DND-41 (cell line): ENCODE results near the gene SIPA1L3.

Source experiments
- ATAC-seq: fragments of 200-7000 bp; cut with Tn5 transposase; 3 replicates; pipeline ENCODE4 v1.9.1; 2021; ENCODE audit warnings: low read depth; ENCODE audit not compliant: insufficient read depth
- DNase-seq: peaks from one replicate; pipeline ENCODE4 v3.0.0-alpha.2; 2020
- H2AFZ ChIP-seq: 2 replicates; pipeline ENCODE4 v1.6.0; 2012; ENCODE audit warnings: low read depth, low read length
- H3K27ac ChIP-seq: 2 replicates; pipeline ENCODE4 v1.5.1; 2012; ENCODE audit warnings: low read length, inconsistent platforms
- H3K27me3 ChIP-seq: fragments of 200-600 bp; sonication (generic); 2 replicates; pipeline ENCODE4 v1.6.0; 2012; ENCODE audit warnings: low read length, mild to moderate bottlenecking, inconsistent platforms; ENCODE audit not compliant: insufficient read depth, poor library complexity
- H3K36me3 ChIP-seq: 2 replicates; pipeline ENCODE4 v1.5.1; 2012; ENCODE audit warnings: low read length, inconsistent platforms; ENCODE audit not compliant: insufficient read depth
- H3K4me1 ChIP-seq: 2 replicates; pipeline ENCODE4 v1.5.1; 2012; ENCODE audit warnings: mild to moderate bottlenecking, low read length; ENCODE audit not compliant: insufficient read depth
- H3K4me2 ChIP-seq: 2 replicates; pipeline ENCODE4 v1.6.0; 2012; ENCODE audit warnings: mild to moderate bottlenecking, moderate library complexity, low read length, inconsistent platforms; ENCODE audit not compliant: insufficient read depth
- H3K4me3 ChIP-seq, 2 experiments: fragments of 200-600 bp in 1 of 2; shearing (Covaris generic) in 1 of 2; 2 replicates each; pipeline ENCODE4 v1.5.1; 2012 to 2016; ENCODE audit warnings: inconsistent platforms in 2 of 2, low read length in 2 of 2, mild to moderate bottlenecking in 2 of 2, low read depth in 1 of 2, moderate library complexity in 1 of 2
- H3K79me2 ChIP-seq: 2 replicates; pipeline ENCODE4 v1.6.0; 2012; ENCODE audit warnings: low read length, inconsistent platforms; ENCODE audit not compliant: insufficient read depth
- H3K9ac ChIP-seq: 2 replicates; pipeline ENCODE4 v1.6.0; 2012; ENCODE audit warnings: low read depth, mild to moderate bottlenecking, inconsistent platforms, low read length, moderate library complexity
- H3K9me3 ChIP-seq: 2 replicates; pipeline ENCODE4 v1.5.1; 2012; ENCODE audit warnings: low read length, moderate library complexity, mild to moderate bottlenecking, inconsistent platforms; ENCODE audit not compliant: insufficient read depth, severe bottlenecking
- H4K20me1 ChIP-seq: 2 replicates; pipeline ENCODE4 v1.6.0; 2012; ENCODE audit warnings: low read length; ENCODE audit not compliant: insufficient read depth
- CTCF ChIP-seq: IDR thresholded peaks from 2 replicates; pipeline ENCODE4 v1.5.1; 2012; ENCODE audit warnings: borderline replicate concordance, low read length, moderate library complexity, mild to moderate bottlenecking; ENCODE audit not compliant: poor library complexity, severe bottlenecking; ENCODE audit errors: extremely low read depth
- EZH2 ChIP-seq: IDR thresholded peaks from 3 replicates; pipeline ENCODE4 v1.6.1; 2012; ENCODE audit warnings: borderline replicate concordance, low read depth, mild to moderate bottlenecking, moderate library complexity, low read length, inconsistent platforms; ENCODE audit not compliant: severe bottlenecking

The SIPA1L3 gene

DNA sequence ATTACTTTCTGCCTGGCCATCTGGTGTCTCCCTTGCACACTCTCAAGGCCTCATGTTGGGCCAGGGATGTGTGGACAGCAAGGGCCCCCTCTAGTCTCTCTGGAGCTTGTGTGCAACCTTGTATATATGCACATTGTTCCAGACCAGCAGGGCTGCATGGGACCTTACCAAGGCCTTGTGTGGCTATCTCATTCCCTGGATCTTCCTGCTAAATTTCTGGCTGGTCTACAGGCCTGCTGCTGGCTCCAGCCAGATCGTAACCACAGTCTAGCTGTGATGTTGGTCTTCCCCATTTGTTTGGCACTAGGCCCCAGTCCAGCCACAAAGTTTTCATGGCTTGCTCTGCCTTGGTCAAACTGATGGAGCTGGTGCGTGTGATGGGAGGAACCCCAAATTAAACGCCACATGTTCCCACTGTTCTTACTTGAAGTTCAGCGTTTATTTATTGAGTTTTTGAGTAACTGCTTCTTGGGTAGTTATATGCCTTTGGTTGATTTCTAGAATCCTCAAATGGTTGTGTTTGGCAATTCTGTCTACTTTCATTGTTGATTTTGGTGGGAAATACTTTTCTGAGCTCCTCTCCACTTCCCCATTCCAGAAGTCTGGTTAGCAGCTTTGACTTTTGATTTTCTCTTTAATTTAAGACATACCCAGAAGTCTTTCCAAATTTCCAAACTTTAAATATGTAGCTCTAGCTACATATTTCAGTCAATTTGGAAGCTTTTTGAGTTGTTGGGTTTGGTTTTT is 56.4 kb downstream of the SIPA1L3 start:
- no peaks in the 10 kb centered on the region for H3K36me3 ChIP-seq
- H4K20me1 ChIP-seq, result no peaks in the 10 kb centered on the region
- TF ChIP-seq EZH2, result no peak
- no peak for TF ChIP-seq CTCF
- H3K9me3 ChIP-seq, result peaks cover 8% of the 10 kb centered on the region
- no peak overlapping the region for H3K27ac ChIP-seq
- no peaks in the 10 kb centered on the region for H3K27me3 ChIP-seq
- DNase-seq, result no peak
- no peaks in the 10 kb centered on the region for H3K4me1 ChIP-seq
- no peak for ATAC-seq
- H3K4me3 ChIP-seq, result no peak overlapping the region
- H3K79me2 ChIP-seq, result peaks cover 9% of the 10 kb centered on the region; the same call in 1 of the 2 replicates
- no peak overlapping the region for H3K9ac ChIP-seq
- H2AFZ ChIP-seq, result no peak overlapping the region
- H3K4me2 ChIP-seq, result no peak overlapping the region

- no peaks in the 10 kb centered on the region for H4K20me1 ChIP-seq
- no peaks in the 10 kb centered on the region for H3K27me3 ChIP-seq
- no peak for ATAC-seq
- no peaks in the 10 kb centered on the region for H3K4me1 ChIP-seq
- no peak for DNase-seq
- H3K4me2 ChIP-seq, result no peak overlapping the region
- H3K27ac ChIP-seq, result no peak overlapping the region
- H3K79me2 ChIP-seq, result peaks cover 9% of the 10 kb centered on the region; the same call in 1 of the 2 replicates
- no peak overlapping the region for H2AFZ ChIP-seq
- no peak for TF ChIP-seq CTCF
- no peak for TF ChIP-seq EZH2
- H3K9me3 ChIP-seq, result peaks cover 8% of the 10 kb centered on the region
- H3K36me3 ChIP-seq, result no peaks in the 10 kb centered on the region
- H3K9ac ChIP-seq, result no peak overlapping the region
- H3K4me3 ChIP-seq, result no peak overlapping the region
These were observed 57.1 kb downstream of the SIPA1L3 start for GRCh38 chr19:37964109-37964508.

GRCh38 chr19:37966211-37966661 is 59.2 kb downstream of the SIPA1L3 start:
- Histone ChIP-seq H3K27me3 (no peaks in the 10 kb centered on the region), H3K4me3 (no peak overlapping the region), H3K4me1 (no peaks in the 10 kb centered on the region), H3K79me2 (peaks cover 7% of the 10 kb centered on the region; the same call in 1 of the 2 replicates), H3K9ac (no peak overlapping the region), H4K20me1 (no peaks in the 10 kb centered on the region), H2AFZ (no peak overlapping the region), H3K9me3 (peaks cover 16% of the 10 kb centered on the region), H3K27ac (no peak overlapping the region), H3K4me2 (no peak overlapping the region), H3K36me3 (no peaks in the 10 kb centered on the region)
- TF ChIP-seq EZH2 (no peak), CTCF (no peak)
- no peak for DNase-seq
- no peak for ATAC-seq
